Activated T-cell treated with anti-CD3 and anti-CD28 coated beads for 1 hour (primary cell): ENCODE measurements around the gene SIRT7.
A peak's percentile ranks its signal among the peaks of the same experiment; 100 is the strongest.
"Not testable (repeated sequence)": the region's sequence is repeated elsewhere in the genome, so short reads cannot be mapped to it uniquely, and the experiment has no call there.

ENCODE experiments used
- DNase-seq: peaks from one replicate; pipeline ENCODE4 v3.0.0-alpha.2; 2020; ENCODE audit warnings: low read depth

SIRT7 gene

DNA sequence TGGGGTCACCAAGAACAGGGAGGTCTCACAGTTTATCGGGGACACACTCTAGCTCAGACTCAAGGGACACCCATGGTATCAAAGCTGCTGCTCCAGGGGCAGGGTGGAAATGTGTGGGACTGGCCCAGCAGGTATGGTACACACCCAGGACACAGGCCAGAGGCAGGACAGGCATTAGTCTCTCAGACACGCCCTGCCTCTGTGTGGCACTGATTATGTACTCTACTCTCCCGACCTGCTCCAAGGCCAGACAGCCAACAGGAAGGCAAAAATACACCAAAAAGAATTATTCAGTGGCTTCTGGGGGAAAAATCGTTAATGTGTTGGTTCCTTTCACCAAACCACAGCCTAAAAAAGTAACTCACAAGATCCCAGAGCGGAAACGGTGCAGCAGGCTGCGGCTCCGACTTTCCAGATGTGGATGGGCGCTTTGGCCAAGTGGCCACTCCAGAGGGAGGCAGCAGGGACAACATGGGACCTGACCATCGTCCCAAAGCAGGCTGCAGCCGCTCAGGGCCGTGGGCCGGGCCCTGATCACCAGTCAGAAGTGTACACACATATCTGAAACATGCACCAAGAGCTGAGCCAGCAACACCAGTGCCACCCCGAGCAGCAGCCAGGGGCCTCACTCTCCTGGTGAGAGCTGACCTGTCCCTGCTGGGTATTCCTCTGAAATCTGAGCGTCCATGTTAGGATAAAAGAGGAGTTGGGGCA is 1.0 kb upstream of the SIRT7 start:
- DNase-seq, result no peak

DNA sequence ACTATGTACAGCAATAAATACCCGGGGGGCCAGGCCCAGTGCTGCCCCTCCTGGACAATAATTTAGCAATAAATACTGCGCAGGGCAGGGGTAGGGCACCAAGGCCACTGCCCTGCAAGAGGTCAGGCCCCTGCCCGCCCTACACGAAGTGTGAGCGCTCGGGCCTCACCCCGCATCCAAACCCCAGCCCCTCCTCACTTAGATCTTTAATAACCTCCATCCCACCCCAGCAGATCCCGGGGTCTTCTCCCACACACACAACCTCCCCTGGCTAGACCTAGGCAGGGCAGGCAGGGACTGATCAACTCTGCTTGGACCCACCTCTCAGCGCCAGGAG is 325 bp upstream of the SIRT7 start:
- DNase-seq, result not testable (repeated sequence)

DNA sequence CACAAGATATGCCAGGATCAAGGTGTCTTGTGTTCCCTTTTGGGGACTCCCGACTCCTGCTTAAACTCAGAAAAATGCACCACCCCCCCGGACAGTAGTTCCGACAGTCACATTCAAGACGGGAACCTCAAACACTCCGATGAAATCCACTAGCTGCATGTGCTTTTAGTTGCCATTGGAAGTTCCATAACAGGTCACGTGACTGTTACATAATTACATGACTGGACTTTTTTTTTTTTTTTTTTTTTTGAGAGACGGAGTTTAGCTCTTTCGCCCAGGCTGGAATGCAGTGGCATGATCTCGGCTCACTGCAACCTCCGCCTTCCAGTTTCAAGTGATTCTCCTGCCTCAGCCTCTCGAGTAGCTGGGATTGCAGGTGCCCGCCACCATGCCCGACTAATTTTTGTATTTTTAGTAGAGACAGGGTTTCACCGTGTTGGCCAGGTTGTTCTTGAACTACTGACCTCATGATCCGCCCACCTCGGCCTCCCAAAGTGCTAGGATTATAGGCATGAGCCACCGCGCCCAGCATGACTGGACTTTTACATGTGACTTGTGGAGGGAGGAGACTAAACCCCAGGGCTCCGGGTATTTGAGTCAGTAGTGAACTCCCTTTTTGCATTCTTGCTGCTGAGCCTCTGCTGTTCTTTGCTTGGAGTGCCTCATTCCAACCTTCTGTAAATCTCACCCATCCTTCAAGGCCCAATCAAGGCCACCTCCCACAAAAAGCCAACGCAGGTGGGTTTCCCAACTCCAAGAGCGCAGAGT is 1.6 kb downstream of the SIRT7 start:
- no peak for DNase-seq

GRCh38 chr17:81915331-81915730 is 2.6 kb downstream of the SIRT7 start:
- DNase-seq, result no peak

DNA sequence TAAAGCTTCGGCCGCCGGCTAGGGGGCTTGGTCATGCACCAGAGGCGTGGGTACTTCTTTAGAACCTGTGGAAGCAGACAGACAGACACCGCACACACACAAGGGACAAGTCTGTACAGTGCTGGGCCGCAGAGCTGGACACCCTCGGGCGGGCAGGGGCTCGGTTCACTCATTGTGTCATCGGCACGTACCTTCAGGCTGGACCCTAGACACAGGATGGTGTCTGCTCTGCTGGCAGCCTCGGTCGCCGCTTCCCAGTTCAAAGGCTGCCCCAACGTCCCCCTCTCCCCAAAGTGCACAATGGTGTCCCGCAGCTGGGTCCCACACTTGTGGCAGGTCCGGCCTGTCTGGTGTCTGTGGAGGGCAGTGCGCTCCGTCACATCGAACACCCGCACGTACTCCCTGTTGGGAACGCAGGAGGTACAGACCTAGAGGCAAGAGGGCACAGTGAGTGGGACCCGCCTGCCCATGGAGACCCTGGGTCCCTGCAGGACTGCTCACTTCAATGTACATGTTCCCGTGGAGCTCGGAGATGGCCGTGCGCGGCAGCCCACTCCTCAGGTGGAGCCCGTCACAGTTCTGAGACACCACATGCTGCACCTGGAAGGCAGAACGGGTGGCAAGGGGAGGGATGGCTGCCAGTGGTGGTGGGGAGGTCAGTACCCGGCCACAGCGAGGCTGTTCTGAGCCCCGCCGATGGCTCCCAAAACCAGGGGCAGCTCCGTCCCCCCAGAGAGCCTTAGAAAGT is 3.7 kb downstream of the SIRT7 start:
- DNase-seq, result no peak

GRCh38 chr17:81913394-81914102 is 4.4 kb downstream of the SIRT7 start:
- DNase-seq, result no peak

GRCh38 chr17:81912441-81913309 is 5.3 kb downstream of the SIRT7 start:
- DNase-seq, result no peak

GRCh38 chr17:81911969-81912368 is 6.0 kb downstream of the SIRT7 start:
- no peak for DNase-seq

DNA sequence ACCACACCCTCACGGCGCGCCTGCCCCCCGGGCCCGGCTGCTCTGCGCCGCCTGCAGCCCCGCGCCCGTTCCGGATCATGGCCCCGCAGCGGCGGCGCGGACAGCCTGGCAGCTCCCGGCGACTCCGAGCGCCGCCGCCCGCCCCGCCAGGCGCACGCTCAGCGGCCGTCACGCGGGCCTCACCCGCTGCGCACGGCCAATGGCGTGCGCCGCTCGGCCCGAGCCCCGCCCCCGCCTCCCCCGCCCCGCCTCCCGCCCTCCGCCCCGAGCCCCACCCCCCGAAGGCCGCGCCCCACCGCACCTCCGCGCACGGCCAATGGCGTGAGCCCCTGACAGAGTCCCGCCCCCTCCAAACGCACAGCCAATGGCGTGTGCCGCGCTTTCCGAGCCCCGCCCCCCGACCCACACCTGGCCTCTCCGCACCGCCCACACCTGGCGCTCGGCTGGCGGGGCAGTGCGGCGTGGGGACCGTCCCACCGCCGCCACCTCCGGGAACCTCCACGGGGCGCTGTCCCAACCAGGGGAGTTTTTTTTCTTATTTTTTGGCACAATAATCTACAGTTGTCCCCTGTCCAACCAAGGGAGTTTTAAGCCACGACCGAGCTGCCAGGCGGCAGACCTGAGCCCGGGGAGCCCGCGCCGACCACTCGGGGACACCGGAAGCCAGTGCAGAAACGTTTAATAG is 6.6 kb downstream of the SIRT7 start, which contains the start of gene PCYT2:
Gene PCYT2 (minus strand): TSS at position 123 of the 685 bp plus-strand sequence. CDS start 44 bp downstream, at position 79.
- peak; percentile 93 for DNase-seq

- no peak for DNase-seq
Observed at GRCh38 chr17:81910840-81911276, 7.1 kb downstream of the SIRT7 start.

DNA sequence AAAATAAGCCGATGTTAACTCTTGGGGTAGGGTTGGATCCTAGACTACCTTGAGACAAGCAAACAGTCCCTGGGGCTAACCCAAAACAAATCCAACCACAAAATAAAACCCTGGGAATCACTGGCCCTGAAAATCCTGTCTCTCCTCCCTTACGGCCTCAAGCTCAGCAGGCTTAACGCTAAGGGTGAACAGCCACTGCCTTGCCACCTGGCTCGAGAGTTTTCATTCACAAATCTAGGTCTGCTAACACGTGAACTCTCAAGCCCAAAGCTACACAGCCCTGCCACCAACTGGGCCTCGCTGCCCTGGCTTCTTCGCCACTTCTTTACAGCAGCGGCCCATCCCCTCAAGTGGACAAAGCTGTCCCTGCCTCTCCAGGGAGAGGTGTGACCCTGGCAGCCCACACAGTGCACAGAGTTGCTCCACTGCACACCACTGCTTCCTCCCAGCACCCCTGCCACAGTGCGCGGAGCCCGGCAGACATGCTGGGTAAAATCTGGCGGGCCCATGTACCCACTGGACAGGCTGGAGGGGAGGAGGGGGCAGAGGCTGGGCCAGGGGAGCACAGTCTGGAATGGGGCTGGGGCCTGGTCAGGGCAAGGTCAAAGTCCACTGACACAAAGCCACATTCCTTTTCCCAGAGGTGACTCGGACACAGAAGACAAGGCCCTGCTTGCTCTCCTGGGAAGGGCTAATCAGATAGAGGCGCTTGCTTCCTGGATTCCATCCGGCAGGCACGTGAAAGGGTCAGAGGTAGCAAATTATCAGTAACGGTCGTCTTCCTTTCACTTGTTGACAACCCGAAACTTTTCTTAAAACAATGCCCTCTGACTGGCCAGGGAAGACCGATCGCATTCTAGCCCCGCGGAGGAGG is 7.8 kb downstream of the SIRT7 start:
- no peak for DNase-seq

DNA sequence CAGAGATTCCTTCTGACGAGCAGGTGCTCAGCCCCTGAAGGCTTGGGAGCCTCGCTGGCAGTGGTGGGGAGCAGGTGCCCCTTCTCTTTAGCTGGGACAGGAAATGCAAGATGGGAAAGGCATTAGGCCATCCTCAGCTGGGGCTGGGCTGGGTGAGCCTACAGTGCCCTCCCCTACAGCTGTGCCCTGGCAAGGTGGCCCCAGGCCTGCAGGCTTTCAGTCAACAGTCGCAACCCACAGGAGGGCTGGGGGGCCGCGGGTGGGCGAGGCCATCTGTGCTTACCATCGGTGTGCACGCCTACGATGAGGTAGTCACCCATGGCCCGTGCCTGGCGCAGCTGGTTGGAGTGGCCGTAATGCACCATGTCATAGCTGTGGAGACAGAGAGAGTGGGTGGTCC is 8.7 kb downstream of the SIRT7 start:
- DNase-seq, result no peak

GRCh38 chr17:81908793-81909192 is 9.2 kb downstream of the SIRT7 start:
- no peak for DNase-seq

DNA sequence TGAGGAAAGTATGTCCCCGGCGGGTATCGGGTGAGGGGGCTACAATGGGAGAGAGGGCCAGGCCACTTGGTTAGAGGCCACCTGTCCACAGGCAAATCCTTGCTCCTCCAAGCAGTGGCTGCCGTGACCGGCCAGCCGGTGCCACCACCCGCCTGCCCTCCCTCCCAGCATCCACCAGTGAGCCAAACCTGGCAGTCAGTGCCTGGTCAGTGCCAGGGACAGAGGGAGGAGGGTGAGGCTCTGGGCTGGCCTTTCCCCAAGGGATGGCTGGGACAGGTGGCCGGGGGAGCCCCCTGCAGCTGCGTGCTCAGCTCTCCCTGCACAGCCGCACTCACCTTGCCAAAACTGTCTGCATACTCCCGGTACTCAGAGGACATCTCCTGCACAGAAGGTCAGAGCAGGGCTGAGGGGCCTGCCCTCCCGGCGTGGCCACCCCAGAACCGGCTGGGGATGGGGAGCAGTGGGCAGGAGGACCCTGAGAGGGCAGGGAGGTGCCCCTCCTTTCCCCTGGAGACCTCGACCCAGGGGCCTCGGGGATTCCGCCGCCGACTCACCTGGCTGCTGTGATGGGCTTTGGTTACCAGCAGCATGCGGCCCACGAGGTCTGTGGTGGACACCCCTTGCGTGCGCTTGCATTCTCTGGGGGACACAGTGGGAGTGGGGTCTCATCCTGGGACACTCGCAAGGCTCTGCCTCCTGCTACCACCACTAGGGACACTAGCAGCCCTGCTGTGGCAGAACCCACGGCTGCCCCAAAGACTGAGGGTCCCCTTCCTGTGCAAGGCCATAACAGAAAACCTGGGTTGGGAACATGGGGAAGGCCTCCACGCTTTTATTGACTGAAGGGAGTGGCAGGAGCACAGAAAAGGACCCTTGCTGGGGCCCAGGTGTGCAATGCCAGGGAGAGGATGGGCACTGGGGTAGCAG is 10.5 kb downstream of the SIRT7 start:
- DNase-seq, result no peak

- no peak for DNase-seq
Observed at GRCh38 chr17:81906476-81907218, 11.3 kb downstream of the SIRT7 start.

DNA sequence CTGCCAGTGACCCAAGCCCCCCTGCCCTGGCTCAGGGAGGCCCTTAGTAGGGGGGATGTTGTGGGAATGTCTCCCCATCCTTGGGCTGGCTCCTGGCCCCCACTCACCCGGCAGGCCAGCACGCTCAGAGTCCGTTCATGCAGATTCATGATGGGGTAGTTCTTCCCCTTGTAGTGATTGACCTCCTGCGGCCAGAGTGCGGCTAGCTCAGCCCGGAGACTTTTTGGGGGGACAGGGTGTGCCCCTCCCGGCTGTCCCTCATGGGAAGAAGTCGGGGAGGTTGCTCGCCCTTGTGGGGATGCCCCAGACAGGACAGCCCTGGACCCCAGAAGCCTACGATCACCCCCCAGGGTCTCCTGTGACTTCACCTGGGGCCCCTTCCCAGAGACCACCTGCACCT is 12.0 kb downstream of the SIRT7 start:
- no peak for DNase-seq

- no peak for DNase-seq
Observed at GRCh38 chr17:81905424-81905875, 12.5 kb downstream of the SIRT7 start.
